ENCODE results near the gene CACNG3. TPM values are rescaled to one million over a fixed set of nuclear protein-coding genes. Genes with fewer than 3 reads are reported as not detected.

Gene CACNG3
- total RNA-seq, 2 experiments from 2014 or later: not detected

GRCh38 chr16:24328835-24329452 lies 72.8 kb downstream of the CACNG3 start:
- H3K27me3 Mint-ChIP-seq: peaks cover 23% of the 10 kb centered on the region
- H3K36me3 Mint-ChIP-seq (ENCODE audit: low read depth): no peaks in the 10 kb centered on the region
- POLR2A ChIA-PET: no interaction called here
- H3K4me3 ChIP-seq (ENCODE audit: low read length): no peak overlapping the region
- no peak overlapping the region for H3K4me3 Mint-ChIP-seq
- peaks cover 0 to 7% of the 10 kb centered on the region in 2 experiments for H3K27me3 ChIP-seq (ENCODE audit: control insufficient read depth in 1 of 2, insufficient read depth in 2 of 2, low read length in 2 of 2)
- H3K4me1 ChIP-seq (ENCODE audit: insufficient read depth, low read length): no peaks in the 10 kb centered on the region
- H3K36me3 ChIP-seq (ENCODE audit: insufficient read depth, low read length): no peaks in the 10 kb centered on the region
- intact Hi-C loops (cut with DNase I, micrococcal nuclease): no loop called here
- H3K9me3 Mint-ChIP-seq: no peaks in the 10 kb centered on the region
- H3K9me3 ChIP-seq (ENCODE audit: control insufficient read depth in 1 of 2, insufficient read depth in 1 of 2, low read length in 2 of 2): no peaks in the 10 kb centered on the region
- CTCF ChIA-PET: no interaction called here
- H3K4me1 Mint-ChIP-seq (ENCODE audit: low read depth): no peaks in the 10 kb centered on the region
- no peak overlapping the region for H3K27ac Mint-ChIP-seq
- ATAC-seq (ENCODE audit: poor library complexity): no peak
- no peak for TF ChIP-seq CTCF (IDR thresholded peaks at IDR 0.05)
- H3K27ac ChIP-seq (ENCODE audit: low read depth in 1 of 2, low read length in 2 of 2): no peak overlapping the region
- no peak for DNase-seq

- H3K27me3 Mint-ChIP-seq: peaks cover 6% of the 10 kb centered on the region
- ATAC-seq (ENCODE audit: poor library complexity) (no peak), DNase-seq (no peak)
- intact Hi-C loops (cut with DNase I, micrococcal nuclease): no loop called here
- no peak overlapping the region for H3K4me3 ChIP-seq (ENCODE audit: low read length)
- no peaks in the 10 kb centered on the region for H3K4me1 ChIP-seq (ENCODE audit: insufficient read depth, low read length)
- POLR2A ChIA-PET: no interaction called here
- no peak overlapping the region for H3K27ac Mint-ChIP-seq
- H3K4me1 Mint-ChIP-seq (ENCODE audit: low read depth): no peaks in the 10 kb centered on the region
- H3K27ac ChIP-seq (ENCODE audit: low read depth in 1 of 2, low read length in 2 of 2): no peak overlapping the region
- H3K9me3 ChIP-seq (ENCODE audit: control insufficient read depth in 1 of 2, insufficient read depth in 1 of 2, low read length in 2 of 2): peaks cover 0 to 13% of the 10 kb centered on the region in 2 experiments
- peaks cover 0 to 3% of the 10 kb centered on the region in 2 experiments for H3K27me3 ChIP-seq (ENCODE audit: control insufficient read depth in 1 of 2, insufficient read depth in 2 of 2, low read length in 2 of 2)
- no peaks in the 10 kb centered on the region for H3K36me3 ChIP-seq (ENCODE audit: insufficient read depth, low read length)
- TF ChIP-seq CTCF (IDR thresholded peaks at IDR 0.05): no peak
- no peak overlapping the region for H3K4me3 Mint-ChIP-seq
- no peaks in the 10 kb centered on the region for H3K36me3 Mint-ChIP-seq (ENCODE audit: low read depth)
- CTCF ChIA-PET: no interaction called here
- H3K9me3 Mint-ChIP-seq: peaks cover 2% of the 10 kb centered on the region
Measured at GRCh38 chr16:24332178-24332577, 76.0 kb downstream of the CACNG3 start.

GRCh38 chr16:24332582-24333090 lies 76.5 kb downstream of the CACNG3 start:
- ChIA-PET CTCF (no interaction called here), POLR2A (no interaction called here)
- DNase-seq (no peak), ATAC-seq (ENCODE audit: poor library complexity) (no peak)
- peaks cover 0 to 3% of the 10 kb centered on the region in 2 experiments for H3K27me3 ChIP-seq (ENCODE audit: control insufficient read depth in 1 of 2, insufficient read depth in 2 of 2, low read length in 2 of 2)
- intact Hi-C loops (cut with DNase I, micrococcal nuclease): no loop called here
- no peaks in the 10 kb centered on the region for H3K36me3 Mint-ChIP-seq (ENCODE audit: low read depth)
- no peak overlapping the region for H3K27ac ChIP-seq (ENCODE audit: low read depth in 1 of 2, low read length in 2 of 2)
- TF ChIP-seq CTCF (IDR thresholded peaks at IDR 0.05): no peak
- H3K4me3 Mint-ChIP-seq: no peak overlapping the region
- H3K9me3 ChIP-seq (ENCODE audit: control insufficient read depth in 1 of 2, insufficient read depth in 1 of 2, low read length in 2 of 2): peaks cover 0 to 13% of the 10 kb centered on the region in 2 experiments
- no peak overlapping the region for H3K27ac Mint-ChIP-seq
- H3K4me1 ChIP-seq (ENCODE audit: insufficient read depth, low read length): no peaks in the 10 kb centered on the region
- H3K4me3 ChIP-seq (ENCODE audit: low read length): no peak overlapping the region
- H3K27me3 Mint-ChIP-seq: peaks cover 6% of the 10 kb centered on the region
- H3K4me1 Mint-ChIP-seq (ENCODE audit: low read depth): no peaks in the 10 kb centered on the region
- peaks cover 2% of the 10 kb centered on the region for H3K9me3 Mint-ChIP-seq
- no peaks in the 10 kb centered on the region for H3K36me3 ChIP-seq (ENCODE audit: insufficient read depth, low read length)

All from CD4-positive, alpha-beta T cell (primary cell).